BLaER1 treated with 17β-estradiol and CSF1 and Interleukin-3, amounts not matched to agents 10 nM and 100 nM (cell line): Measurements from ENCODE around the gene CILP.

Experiments used
- H3K27ac ChIP-seq, 11 experiments: shearing (Covaris generic); formaldehyde crosslinking; 2 replicates each; pipeline ENCODE4 v1.8.1; 2022
- H3K27me3 ChIP-seq, 11 experiments: shearing (Covaris generic); formaldehyde crosslinking; 2 replicates each; pipeline ENCODE4 v1.8.1; 2022
- H3K36me3 ChIP-seq, 11 experiments: shearing (Covaris generic); formaldehyde crosslinking; 2 replicates each; pipeline ENCODE4 v1.8.1; 2022
- H3K4me1 ChIP-seq, 10 experiments: shearing (Covaris generic); formaldehyde crosslinking; 2 replicates each; pipeline ENCODE4 v1.8.1; 2022
- H3K4me2 ChIP-seq, 11 experiments: shearing (Covaris generic); formaldehyde crosslinking; 2 replicates each; pipeline ENCODE4 v1.8.1; 2022
- H3K4me3 ChIP-seq, 10 experiments: shearing (Covaris generic); formaldehyde crosslinking; 2 replicates each; pipeline ENCODE4 v1.8.1; 2022
- H3K9ac ChIP-seq, 11 experiments: shearing (Covaris generic); formaldehyde crosslinking; 2 replicates each; pipeline ENCODE4 v1.8.1; 2022
- H3K9me3 ChIP-seq, 11 experiments: shearing (Covaris generic); formaldehyde crosslinking; replicated peaks in 1 of 11; 2 replicates each; pipeline ENCODE4 v1.8.1; 2022
- H4K20me1 ChIP-seq, 11 experiments: shearing (Covaris generic); formaldehyde crosslinking; 2 replicates each; pipeline ENCODE4 v1.8.1; 2022
- Cebpa-rat ChIP-seq, 11 experiments: shearing (Covaris generic); IDR thresholded peaks; 2 replicates each; pipeline ENCODE4 v1.8.1; 2022

CILP gene

GRCh38 chr15:65213241-65213640 is 2.0 kb upstream of the CILP start:
- Histone ChIP-seq H3K4me2 (no peak overlapping the region), H3K36me3 (no peaks in the 10 kb centered on the region), H4K20me1 (no peaks in the 10 kb centered on the region; a peak in 1 of 22 replicates), H3K9me3 (no peaks in the 10 kb centered on the region), H3K4me3 (no peak overlapping the region), H3K27ac (no peak overlapping the region), H3K9ac (no peak overlapping the region), H3K4me1 (peaks cover 0 to 11% (median 0%) of the 10 kb centered on the region in 10 experiments; a peak in 1 of 20 replicates), H3K27me3 (no peaks in the 10 kb centered on the region)
- no peak for TF ChIP-seq Cebpa-rat (IDR thresholded peaks at IDR 0.05)

DNA sequence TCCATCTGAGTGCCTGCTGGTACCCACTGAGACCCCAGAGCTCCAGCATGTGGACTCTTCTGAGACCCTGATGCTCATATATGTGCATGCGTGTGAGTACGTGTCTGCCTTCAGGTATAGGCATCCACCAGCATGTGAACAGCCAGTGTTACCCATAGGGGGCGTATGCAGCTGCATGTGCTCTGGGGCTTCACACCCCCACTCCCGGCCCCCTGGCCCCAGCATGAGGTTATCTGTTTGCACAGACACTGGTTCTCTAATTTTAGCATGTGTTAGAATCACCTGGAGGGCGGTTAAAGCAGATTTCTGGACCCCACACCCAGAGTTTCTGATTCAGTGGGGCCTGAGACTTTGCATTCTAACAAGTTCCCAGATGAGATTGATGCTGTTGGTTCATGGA is 824 bp upstream of the CILP start:
- Histone ChIP-seq H3K27ac (no peak overlapping the region), H3K27me3 (no peaks in the 10 kb centered on the region), H4K20me1 (no peaks in the 10 kb centered on the region; a peak in 1 of 22 replicates), H3K9me3 (no peaks in the 10 kb centered on the region), H3K36me3 (no peaks in the 10 kb centered on the region), H3K4me3 (no peak overlapping the region), H3K4me1 (peaks cover 0 to 11% (median 0%) of the 10 kb centered on the region in 10 experiments; a peak in 1 of 20 replicates), H3K4me2 (no peak overlapping the region), H3K9ac (no peak overlapping the region)
- TF ChIP-seq Cebpa-rat (IDR thresholded peaks at IDR 0.05), result no peak

DNA sequence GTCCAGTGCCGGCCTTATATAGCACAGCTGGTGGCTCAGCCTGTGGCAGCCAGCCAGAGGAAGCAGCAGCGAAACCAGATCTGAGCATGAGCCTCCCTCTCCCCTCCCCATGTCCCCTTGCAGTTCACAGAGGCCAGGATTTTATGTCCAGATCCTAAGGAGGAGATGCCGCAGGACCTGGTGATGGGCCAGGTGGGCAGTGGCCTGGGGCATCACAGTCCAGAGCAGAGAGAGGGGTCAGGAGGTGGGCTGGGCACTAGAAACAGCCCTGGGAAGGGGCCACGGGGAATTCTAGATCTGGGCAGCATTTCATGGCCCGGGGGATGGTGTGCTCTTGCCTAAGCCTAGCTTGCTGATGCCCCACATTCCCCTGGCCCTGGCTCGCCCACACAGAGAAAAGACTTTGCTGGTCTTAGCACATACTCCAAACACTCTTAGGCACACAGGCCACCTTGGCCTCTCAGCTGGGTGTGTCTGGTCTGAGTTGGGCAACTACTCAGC is 259 bp upstream of the CILP start:
- Histone ChIP-seq H3K4me1 (peaks cover 0 to 11% (median 0%) of the 10 kb centered on the region in 10 experiments; a peak in 1 of 20 replicates), H3K9me3 (no peaks in the 10 kb centered on the region), H3K27ac (no peak overlapping the region), H3K4me2 (no peak overlapping the region), H3K4me3 (no peak overlapping the region), H3K27me3 (no peaks in the 10 kb centered on the region), H4K20me1 (no peaks in the 10 kb centered on the region; a peak in 1 of 22 replicates), H3K9ac (no peak overlapping the region), H3K36me3 (no peaks in the 10 kb centered on the region)
- no peak for TF ChIP-seq Cebpa-rat (IDR thresholded peaks at IDR 0.05)

- no peak for TF ChIP-seq Cebpa-rat (IDR thresholded peaks at IDR 0.05)
- Histone ChIP-seq H3K9me3 (no peaks in the 10 kb centered on the region), H3K36me3 (no peaks in the 10 kb centered on the region), H3K27me3 (no peaks in the 10 kb centered on the region), H3K4me3 (no peak overlapping the region), H3K9ac (no peak overlapping the region), H3K4me2 (no peak overlapping the region), H4K20me1 (no peaks in the 10 kb centered on the region; a peak in 1 of 22 replicates), H3K27ac (no peak overlapping the region), H3K4me1 (peaks cover 0 to 11% (median 0%) of the 10 kb centered on the region in 10 experiments; a peak in 1 of 20 replicates)
Measured at GRCh38 chr15:65209701-65210643, 1.3 kb downstream of the CILP start.

DNA sequence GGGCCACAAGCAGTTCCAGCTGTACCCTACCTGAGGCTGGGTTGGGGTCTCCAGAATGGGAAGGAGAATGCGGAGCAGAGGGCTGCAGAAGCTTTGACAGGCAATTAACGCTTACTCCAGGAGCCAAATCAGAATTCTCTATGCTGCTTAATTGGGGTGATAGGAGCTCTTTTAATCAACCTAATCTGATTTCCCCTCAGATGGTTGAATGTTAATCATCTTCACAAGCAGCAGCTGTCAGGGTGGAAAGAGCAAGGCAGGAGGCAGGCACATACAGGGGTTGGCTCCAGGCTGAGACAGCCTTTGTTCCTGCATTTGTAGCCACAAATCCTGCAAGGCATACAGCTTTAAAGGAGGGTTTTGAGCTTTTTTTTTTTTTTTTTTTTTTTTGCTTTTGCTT is 2.6 kb downstream of the CILP start:
- H3K27me3 ChIP-seq, result no peaks in the 10 kb centered on the region
- no peak overlapping the region for H3K27ac ChIP-seq
- no peak for TF ChIP-seq Cebpa-rat (IDR thresholded peaks at IDR 0.05)
- H4K20me1 ChIP-seq, result no peaks in the 10 kb centered on the region; a peak in 1 of 22 replicates
- no peak overlapping the region for H3K4me2 ChIP-seq
- no peak overlapping the region for H3K4me3 ChIP-seq
- H3K4me1 ChIP-seq, result peaks cover 0 to 11% (median 0%) of the 10 kb centered on the region in 10 experiments; a peak in 1 of 20 replicates
- no peak overlapping the region for H3K9ac ChIP-seq
- no peaks in the 10 kb centered on the region for H3K9me3 ChIP-seq
- H3K36me3 ChIP-seq, result no peaks in the 10 kb centered on the region

DNA sequence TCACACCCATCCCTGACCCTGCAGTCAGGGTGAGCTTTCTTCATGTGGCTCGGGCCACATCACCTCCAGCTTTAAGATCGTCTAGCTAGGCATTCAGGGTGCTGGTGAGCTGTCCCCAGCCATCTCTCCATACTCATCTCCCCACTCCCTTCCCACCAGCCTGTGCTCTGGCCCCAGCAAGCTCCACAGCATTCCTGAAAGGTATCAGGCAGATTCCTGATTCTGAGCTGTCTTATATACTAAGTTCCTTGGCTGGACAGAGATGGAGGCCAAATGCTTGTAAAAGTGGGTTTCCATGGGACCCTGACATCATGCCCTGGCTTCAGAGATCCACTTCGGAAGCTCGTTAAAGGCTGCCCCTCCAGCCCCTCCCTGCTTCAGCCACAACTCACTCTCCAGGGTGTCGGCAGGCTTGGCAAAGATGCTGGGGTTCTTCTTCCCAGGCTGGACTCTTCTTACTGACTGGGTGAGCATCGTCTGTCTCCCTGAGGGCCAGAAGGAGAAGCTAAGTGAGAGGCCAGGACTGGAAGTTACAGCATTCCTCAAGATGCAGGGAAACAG is 3.9 kb downstream of the CILP start:
- Histone ChIP-seq H3K4me3 (no peak overlapping the region), H3K4me2 (no peak overlapping the region), H3K27me3 (no peaks in the 10 kb centered on the region), H3K9ac (no peak overlapping the region), H3K9me3 (no peaks in the 10 kb centered on the region), H3K4me1 (peaks cover 0 to 11% (median 0%) of the 10 kb centered on the region in 10 experiments; a peak in 1 of 20 replicates), H3K27ac (no peak overlapping the region), H4K20me1 (no peaks in the 10 kb centered on the region; a peak in 1 of 22 replicates), H3K36me3 (no peaks in the 10 kb centered on the region)
- TF ChIP-seq Cebpa-rat (IDR thresholded peaks at IDR 0.05), result no peak

- H3K4me1 ChIP-seq, result peaks cover 0 to 10% (median 0%) of the 10 kb centered on the region in 10 experiments; a peak in 1 of 20 replicates
- H3K9me3 ChIP-seq, result no peaks in the 10 kb centered on the region
- H3K4me2 ChIP-seq, result no peak overlapping the region
- H4K20me1 ChIP-seq, result no peaks in the 10 kb centered on the region; a peak in 1 of 22 replicates
- no peak overlapping the region for H3K9ac ChIP-seq
- H3K4me3 ChIP-seq, result no peak overlapping the region
- no peaks in the 10 kb centered on the region for H3K27me3 ChIP-seq
- no peak overlapping the region for H3K27ac ChIP-seq
- TF ChIP-seq Cebpa-rat (IDR thresholded peaks at IDR 0.05), result no peak
- no peaks in the 10 kb centered on the region for H3K36me3 ChIP-seq
Measured at GRCh38 chr15:65206750-65207149, 4.5 kb downstream of the CILP start.

DNA sequence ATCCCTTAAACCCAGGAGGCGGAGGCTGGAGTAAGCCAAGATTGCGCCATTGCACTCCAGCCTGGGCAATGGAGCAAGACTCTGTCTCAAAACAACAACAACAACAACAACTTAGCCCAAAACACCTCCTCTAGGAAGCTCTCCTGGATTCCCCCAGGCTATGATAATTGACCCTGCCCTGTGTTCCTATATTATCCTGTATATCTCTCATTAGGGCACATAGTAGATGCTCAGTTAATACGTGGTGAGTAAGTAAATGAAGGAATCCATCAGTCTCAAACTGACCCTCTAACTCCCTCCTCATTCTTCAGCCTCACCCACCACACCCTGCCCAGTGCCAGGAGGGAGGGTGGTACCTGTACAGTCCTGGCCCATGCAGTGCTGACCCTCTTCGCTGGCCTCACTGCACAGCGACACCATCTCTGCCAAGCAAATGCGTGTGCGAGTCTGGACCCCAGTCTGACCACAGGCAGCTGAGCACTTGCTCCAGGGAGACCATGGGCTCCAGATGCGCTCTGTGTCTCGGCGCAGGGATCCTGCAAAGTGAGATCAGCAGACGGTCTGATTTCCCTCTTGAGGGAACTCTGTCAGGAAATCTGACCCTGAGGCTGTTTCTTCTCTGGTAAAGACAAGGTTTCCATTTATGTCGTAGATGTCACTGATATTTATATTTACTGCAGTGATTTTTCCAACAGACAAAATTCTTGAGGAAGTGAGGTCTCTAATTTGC is 6.2 kb downstream of the CILP start:
- Histone ChIP-seq H3K9ac (no peak overlapping the region), H3K27me3 (no peaks in the 10 kb centered on the region), H3K4me2 (no peak overlapping the region), H3K36me3 (no peaks in the 10 kb centered on the region), H3K27ac (no peak overlapping the region), H3K4me1 (0 out of 20 replicates have a peak, but pooled peaks cover 0 to 5% (median 0%) of the 10 kb centered on the region in 10 experiments), H3K9me3 (no peaks in the 10 kb centered on the region), H4K20me1 (no peaks in the 10 kb centered on the region), H3K4me3 (no peak overlapping the region)
- no peak for TF ChIP-seq Cebpa-rat (IDR thresholded peaks at IDR 0.05)
